CD14-positive monocyte (primary cell): Measurements from ENCODE around the gene KCNB1. TPM values are rescaled to one million over a fixed set of nuclear protein-coding genes. Genes with fewer than 3 reads are reported as not detected.

Source experiments
- DNase-seq, 3 donors: peaks; one replicate each; pipeline ENCODE4 v3.0.0-alpha.2; 2011 to 2022
- H2AFZ ChIP-seq: 2 replicates; pipeline ENCODE4 v1.6.0; 2012; ENCODE audit warnings: mild to moderate bottlenecking, low read depth, low read length, inconsistent platforms; ENCODE audit not compliant: insufficient read depth, poor library complexity, severe bottlenecking
- H3K27ac ChIP-seq, 2 donors: 1 replicate in 1 of 2; 2 replicates in 1 of 2; pipeline ENCODE4 v1.5.1; 2012 to 2013; ENCODE audit warnings: low read length in 2 of 2, control low read depth in 1 of 2, inconsistent platforms in 1 of 2, low read depth in 1 of 2, mild to moderate bottlenecking in 1 of 2
- H3K27me3 ChIP-seq, 2 donors: one replicate each; pipeline versions ENCODE4 v1.6.0 to v1.6.1; 2011 to 2013; ENCODE audit warnings: low read length in 2 of 2; ENCODE audit not compliant: control insufficient read depth in 2 of 2, insufficient read depth in 2 of 2
- H3K36me3 ChIP-seq, 2 donors: replicated peaks in 1 of 2; 1 replicate in 1 of 2; 2 replicates in 1 of 2; pipeline versions ENCODE4 v1.5.1 to v1.6.1; 2012 to 2013; ENCODE audit warnings: low read length in 2 of 2, control low read depth in 1 of 2, inconsistent platforms in 1 of 2, mild to moderate bottlenecking in 1 of 2; ENCODE audit not compliant: insufficient read depth in 2 of 2, control insufficient read depth in 1 of 2
- H3K4me1 ChIP-seq, 2 donors: 1 replicate in 1 of 2; 2 replicates in 1 of 2; pipeline versions ENCODE4 v1.5.1 to v1.6.1; 2012 to 2013; ENCODE audit warnings: low read length in 2 of 2, control low read depth in 1 of 2, inconsistent platforms in 1 of 2, mild to moderate bottlenecking in 1 of 2, moderate library complexity in 1 of 2; ENCODE audit not compliant: insufficient read depth in 2 of 2, control insufficient read depth in 1 of 2
- H3K4me2 ChIP-seq: replicated peaks from 2 replicates; pipeline ENCODE3; 2012; ENCODE audit warnings: low read length, moderate library complexity, mild to moderate bottlenecking; ENCODE audit not compliant: poor library complexity, severe bottlenecking; ENCODE audit errors: extremely low read depth
- H3K4me3 ChIP-seq, 3 experiments: fragments of 200-600 bp in 1 of 3; sonication (generic) in 1 of 3; replicated peaks in 1 of 3; 1 replicate in 2 of 3; 2 replicates in 1 of 3; pipeline ENCODE4 v1.5.1; 2011 to 2013; ENCODE audit warnings: low read length in 3 of 3, mild to moderate bottlenecking in 3 of 3, control low read depth in 2 of 3, low read depth in 2 of 3, inconsistent platforms in 1 of 3, moderate library complexity in 1 of 3
- H3K79me2 ChIP-seq: 2 replicates; pipeline ENCODE4 v1.6.0; 2012; ENCODE audit warnings: mild to moderate bottlenecking, control low read depth, inconsistent platforms, low read length, moderate library complexity; ENCODE audit not compliant: insufficient read depth
- H3K9ac ChIP-seq: 2 replicates; pipeline ENCODE4 v1.6.0; 2017; ENCODE audit warnings: low read length, mild to moderate bottlenecking; ENCODE audit not compliant: insufficient read depth, poor library complexity, severe bottlenecking
- H3K9me3 ChIP-seq, 2 donors: replicated peaks in 1 of 2; 1 replicate in 1 of 2; 2 replicates in 1 of 2; pipeline versions ENCODE4 v1.5.1 to v1.6.1; 2012 to 2013; ENCODE audit warnings: low read length in 2 of 2, control low read depth in 1 of 2; ENCODE audit not compliant: control insufficient read depth in 1 of 2, insufficient read depth in 1 of 2
- H4K20me1 ChIP-seq: 2 replicates; pipeline ENCODE4 v1.6.0; 2012; ENCODE audit warnings: mild to moderate bottlenecking, low read length, control low read depth, moderate library complexity; ENCODE audit not compliant: insufficient read depth
- H3K27ac Mint-ChIP-seq, 7 donors: one replicate each; pipeline ENCODE4 v1.8.0; 2020; ENCODE audit warnings: mild to moderate bottlenecking in 7 of 7, mixed read lengths in 7 of 7, moderate library complexity in 6 of 7, inconsistent platforms in 2 of 7
- H3K27me3 Mint-ChIP-seq, 3 donors: one replicate each; pipeline ENCODE4 v1.8.0; 2021 to 2022; ENCODE audit warnings: low read depth in 3 of 3, mild to moderate bottlenecking in 3 of 3, mixed read lengths in 3 of 3, moderate library complexity in 3 of 3, inconsistent platforms in 1 of 3
- H3K36me3 Mint-ChIP-seq, 2 donors: one replicate each; pipeline ENCODE4 v1.8.0; 2020; ENCODE audit warnings: mixed read lengths in 2 of 2, inconsistent platforms in 1 of 2, mild to moderate bottlenecking in 1 of 2
- H3K4me1 Mint-ChIP-seq: one replicate; pipeline ENCODE4 v1.8.0; 2020; ENCODE audit warnings: mild to moderate bottlenecking, mixed read lengths
- H3K4me3 Mint-ChIP-seq, 2 donors: one replicate each; pipeline ENCODE4 v1.8.0; 2020; ENCODE audit warnings: mild to moderate bottlenecking in 2 of 2, mixed read lengths in 2 of 2, moderate library complexity in 1 of 2
- H3K9me3 Mint-ChIP-seq, 7 donors: one replicate each; pipeline ENCODE4 v1.8.0; 2020 to 2022; ENCODE audit warnings: mixed read lengths in 7 of 7, mild to moderate bottlenecking in 6 of 7, moderate library complexity in 6 of 7, inconsistent platforms in 2 of 7
- CTCF ChIP-seq: fragments of 200-600 bp; IDR thresholded peaks from one replicate; pipeline ENCODE4 v1.8.0; 2022; ENCODE audit warnings: antibody characterized with exemption, mild to moderate bottlenecking
- whole genome bisulfite sequencing: methylation state at CpG from one replicate; pipeline ENCODE4 v1.1.5; 2013; ENCODE audit warnings: missing lambda C conversion rate; ENCODE audit not compliant: insufficient coverage; 5-methylcytosine and 5-hydroxymethylcytosine counted together
- intact Hi-C, 2 donors: fragments of 100-400 bp; cut with micrococcal nuclease; formaldehyde crosslinking; loops; one replicate each; pipeline versions ENCODE4 v1.15.0 to v1.15.1; 2023
- polyA plus RNA-seq, 3 donors: library from polyadenylated mRNA; depleted of rRNA in 1 of 3; unstranded in 2 of 3; stranded (reverse) in 1 of 3; fragments of 300-500 nt in 2 of 3; fragments of >200 nt in 1 of 3; fragmentation: Illumina TruSeq in 2 of 3; gene quantifications; 1 replicate in 2 of 3; 2 replicates in 1 of 3; pipeline ENCODE4 v1.2.3, GENCODE V29; 2012 to 2021

Gene KCNB1
- polyA plus RNA-seq, 3 donors = not detected

GRCh38 chr20:49394757-49395156 lies 87.7 kb downstream of the KCNB1 start:
- no peaks in the 10 kb centered on the region for H3K79me2 ChIP-seq
- no peaks in the 10 kb centered on the region for H4K20me1 ChIP-seq
- no peaks in the 10 kb centered on the region for H3K36me3 ChIP-seq
- TF ChIP-seq CTCF = no peak
- H3K27ac ChIP-seq = no peak overlapping the region
- no peaks in the 10 kb centered on the region for H3K9me3 ChIP-seq
- no peak overlapping the region for H3K4me3 ChIP-seq
- no peaks in the 10 kb centered on the region for H3K27me3 ChIP-seq
- Mint-ChIP-seq H3K4me1 (no peaks in the 10 kb centered on the region), H3K27ac (no peak overlapping the region), H3K27me3 (peaks cover 2 to 12% (median 7%) of the 10 kb centered on the region in 3 donors), H3K9me3 (peaks cover 0 to 2% (median 0%) of the 10 kb centered on the region in 7 donors), H3K4me3 (no peak overlapping the region), H3K36me3 (no peaks in the 10 kb centered on the region)
- no peak overlapping the region for H3K4me2 ChIP-seq
- no peak overlapping the region for H2AFZ ChIP-seq
- 95% methylated on average over 8 of the region's 8 CpGs for WGBS
- H3K9ac ChIP-seq = no peak overlapping the region
- no peaks in the 10 kb centered on the region for H3K4me1 ChIP-seq
- intact Hi-C loops = no loop called here
- DNase-seq = no peak

GRCh38 chr20:49394264-49394663 lies 88.2 kb downstream of the KCNB1 start:
- Histone ChIP-seq H2AFZ (no peak overlapping the region), H3K27me3 (no peaks in the 10 kb centered on the region), H3K4me3 (no peak overlapping the region), H3K79me2 (no peaks in the 10 kb centered on the region), H3K4me2 (no peak overlapping the region), H4K20me1 (no peaks in the 10 kb centered on the region), H3K4me1 (no peaks in the 10 kb centered on the region), H3K9me3 (no peaks in the 10 kb centered on the region), H3K27ac (no peak overlapping the region), H3K9ac (no peak overlapping the region), H3K36me3 (no peaks in the 10 kb centered on the region)
- WGBS = 100% methylated on average over 1 of the region's 4 CpGs
- no peaks in the 10 kb centered on the region for H3K4me1 Mint-ChIP-seq
- intact Hi-C loops = no loop called here
- peaks cover 0 to 2% (median 0%) of the 10 kb centered on the region in 7 donors for H3K9me3 Mint-ChIP-seq
- H3K36me3 Mint-ChIP-seq = no peaks in the 10 kb centered on the region
- peaks cover 2 to 13% (median 7%) of the 10 kb centered on the region in 3 donors for H3K27me3 Mint-ChIP-seq
- no peak for DNase-seq
- H3K4me3 Mint-ChIP-seq = no peak overlapping the region
- no peak for TF ChIP-seq CTCF
- no peak overlapping the region for H3K27ac Mint-ChIP-seq
